SK-N-SH (cell line): ENCODE results near the gene MEN1.

Experiments used
- RAD21 ChIP-seq: IDR thresholded peaks from 2 replicates; pipeline ENCODE4 v1.6.1; 2012; ENCODE audit warnings: mild to moderate bottlenecking, low read length
- SMC3 ChIP-seq: IDR thresholded peaks from 2 replicates; pipeline ENCODE4 v1.6.1; 2012; ENCODE audit warnings: low read depth, low read length, improper control_type of control experiment

GRCh38 chr11:64760759-64761420 lies 49.5 kb downstream of the MEN1 start:
- no peak for TF ChIP-seq RAD21
- no peak for TF ChIP-seq SMC3
